Transverse colon (tissue), 4 donors: ENCODE measurements around the gene PIEZO1.

Experiments
- CTCF ChIP-seq, 5 experiments: fragments of 200-600 bp in 3 of 5; fragments of 450-650 bp in 2 of 5; sonication (generic) in 3 of 5; IDR thresholded peaks; 1 replicate in 2 of 5; 2 replicates in 3 of 5; pipeline ENCODE4 v1.5.1; 2016 to 2017; ENCODE audit warnings: antibody characterized with exemption in 5 of 5, inconsistent platforms in 3 of 5, mild to moderate bottlenecking in 2 of 5, moderate library complexity in 1 of 5
- EP300 ChIP-seq: sonication (generic); formaldehyde crosslinking; IDR thresholded peaks from one replicate; pipeline ENCODE4 v1.6.1; 2017; ENCODE audit warnings: antibody characterized with exemption, low read depth
- POLR2A ChIP-seq: fragments of 450-650 bp; IDR thresholded peaks from one replicate; pipeline ENCODE4 v1.6.1; 2016; ENCODE audit warnings: antibody characterized with exemption, mild to moderate bottlenecking, moderate library complexity
- POLR2AphosphoS5 ChIP-seq, 3 donors: sonication (generic); formaldehyde crosslinking; IDR thresholded peaks; one replicate each; pipeline ENCODE4 v1.6.1; 2016; ENCODE audit warnings: antibody characterized with exemption in 3 of 3

DNA sequence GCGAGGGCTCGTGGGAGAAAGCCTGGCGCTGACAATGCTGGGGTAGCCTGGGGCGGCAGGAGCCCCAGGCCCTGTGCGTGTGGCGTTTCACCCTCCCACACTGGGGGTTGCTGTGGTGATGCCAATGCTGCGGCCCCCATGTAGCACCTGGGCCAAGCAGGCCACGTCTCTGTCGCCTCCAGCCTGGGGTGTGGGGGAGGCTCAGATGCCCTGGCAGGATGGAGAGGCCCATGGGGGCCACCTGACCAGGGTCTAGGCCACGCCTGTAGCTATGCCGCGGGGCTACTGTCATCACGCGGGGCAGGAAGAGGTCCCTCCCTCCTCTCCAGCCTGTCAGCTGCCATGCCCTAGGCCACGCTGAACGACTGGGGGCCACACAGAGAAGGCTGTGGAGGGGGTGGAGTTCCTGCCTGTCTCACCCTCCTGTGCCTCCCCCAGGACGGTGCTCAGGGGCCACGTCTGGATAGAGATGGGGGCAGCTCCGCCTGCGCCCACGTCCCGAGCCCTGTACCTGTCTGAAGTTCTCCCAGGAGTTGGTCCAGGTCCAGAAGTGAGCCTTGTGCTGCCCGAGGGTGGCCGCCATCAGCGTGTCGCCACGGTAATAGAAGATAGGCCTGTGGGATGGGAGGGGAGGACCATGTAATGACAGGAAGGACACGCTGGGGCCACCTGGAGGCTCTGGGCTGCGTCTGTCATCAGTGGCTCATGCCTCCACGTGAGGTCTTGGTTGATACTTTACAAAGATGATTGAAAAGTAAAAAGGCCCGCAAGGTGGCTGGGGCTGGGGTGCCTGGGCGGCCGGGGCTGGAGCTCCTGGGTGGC, 39.4 kb upstream of the PIEZO1 start:
- no peak for TF ChIP-seq POLR2A
- no peak for TF ChIP-seq CTCF (IDR thresholded peaks at IDR 0.05)
- TF ChIP-seq EP300: no peak
- TF ChIP-seq POLR2AphosphoS5 (IDR thresholded peaks at IDR 0.05): no peak
